GM12872 (cell line): ENCODE measurements around the gene SLC26A5.

Experiments
- CTCF ChIP-seq: IDR thresholded peaks from 3 replicates; pipeline ENCODE4 v1.5.1; 2011; ENCODE audit warnings: low read depth, mild to moderate bottlenecking, low read length, moderate library complexity; ENCODE audit not compliant: insufficient read depth

SLC26A5 gene, protein sequence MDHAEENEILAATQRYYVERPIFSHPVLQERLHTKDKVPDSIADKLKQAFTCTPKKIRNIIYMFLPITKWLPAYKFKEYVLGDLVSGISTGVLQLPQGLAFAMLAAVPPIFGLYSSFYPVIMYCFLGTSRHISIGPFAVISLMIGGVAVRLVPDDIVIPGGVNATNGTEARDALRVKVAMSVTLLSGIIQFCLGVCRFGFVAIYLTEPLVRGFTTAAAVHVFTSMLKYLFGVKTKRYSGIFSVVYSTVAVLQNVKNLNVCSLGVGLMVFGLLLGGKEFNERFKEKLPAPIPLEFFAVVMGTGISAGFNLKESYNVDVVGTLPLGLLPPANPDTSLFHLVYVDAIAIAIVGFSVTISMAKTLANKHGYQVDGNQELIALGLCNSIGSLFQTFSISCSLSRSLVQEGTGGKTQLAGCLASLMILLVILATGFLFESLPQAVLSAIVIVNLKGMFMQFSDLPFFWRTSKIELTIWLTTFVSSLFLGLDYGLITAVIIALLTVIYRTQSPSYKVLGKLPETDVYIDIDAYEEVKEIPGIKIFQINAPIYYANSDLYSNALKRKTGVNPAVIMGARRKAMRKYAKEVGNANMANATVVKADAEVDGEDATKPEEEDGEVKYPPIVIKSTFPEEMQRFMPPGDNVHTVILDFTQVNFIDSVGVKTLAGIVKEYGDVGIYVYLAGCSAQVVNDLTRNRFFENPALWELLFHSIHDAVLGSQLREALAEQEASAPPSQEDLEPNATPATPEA

DNA sequence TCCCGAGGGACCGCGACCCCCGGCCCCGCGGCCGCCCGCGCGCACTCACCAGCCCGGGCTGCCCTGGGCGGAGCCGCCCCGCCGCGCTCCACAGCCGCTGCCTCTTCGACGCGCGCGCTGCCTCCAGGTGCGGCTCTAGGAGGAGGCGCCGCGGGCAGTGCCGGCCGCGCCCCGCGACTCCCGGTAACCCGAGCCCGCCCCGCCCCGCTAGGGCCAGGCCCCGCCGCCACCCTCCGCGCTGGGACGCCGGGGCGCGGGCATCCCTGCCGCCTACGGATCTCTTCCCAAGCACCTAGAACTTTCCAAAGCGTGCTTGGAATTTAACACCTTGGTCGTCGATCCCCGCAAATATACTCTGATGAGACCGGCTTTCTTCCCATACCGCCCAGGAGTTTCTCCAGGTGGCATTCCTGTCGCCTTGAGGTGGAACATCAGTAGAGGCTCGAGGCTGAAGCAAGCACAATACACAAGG lies at the start of gene SLC26A5:
SLC26A5 (minus strand) TSS at position 159 of the 472 bp plus-strand sequence. CDS start 24,693 bp downstream, outside the sequence.
- no peak for TF ChIP-seq CTCF

DNA sequence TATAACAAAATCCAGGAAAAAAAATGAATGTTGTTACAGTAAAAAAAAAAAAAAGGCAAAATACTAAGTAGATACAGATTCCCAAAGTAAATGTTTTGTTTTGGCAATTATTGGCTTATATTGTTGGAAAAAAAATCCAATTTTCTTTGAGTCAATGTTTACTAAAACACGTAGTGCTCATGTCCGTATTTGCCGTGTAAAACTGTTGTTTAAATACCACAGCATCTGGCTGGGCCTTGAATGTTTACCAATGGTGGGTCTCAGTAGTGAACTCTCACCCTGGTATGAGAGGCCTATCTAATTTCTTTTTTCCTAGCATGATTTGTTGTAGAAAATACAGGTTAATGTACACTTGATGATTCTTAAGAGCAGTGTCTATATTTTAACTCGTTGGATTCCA lies 41.4 kb upstream of the SLC26A5 start:
- no peak for TF ChIP-seq CTCF

GRCh38 chr7:103480771-103481170 lies 34.8 kb upstream of the SLC26A5 start:
- no peak for TF ChIP-seq CTCF

DNA sequence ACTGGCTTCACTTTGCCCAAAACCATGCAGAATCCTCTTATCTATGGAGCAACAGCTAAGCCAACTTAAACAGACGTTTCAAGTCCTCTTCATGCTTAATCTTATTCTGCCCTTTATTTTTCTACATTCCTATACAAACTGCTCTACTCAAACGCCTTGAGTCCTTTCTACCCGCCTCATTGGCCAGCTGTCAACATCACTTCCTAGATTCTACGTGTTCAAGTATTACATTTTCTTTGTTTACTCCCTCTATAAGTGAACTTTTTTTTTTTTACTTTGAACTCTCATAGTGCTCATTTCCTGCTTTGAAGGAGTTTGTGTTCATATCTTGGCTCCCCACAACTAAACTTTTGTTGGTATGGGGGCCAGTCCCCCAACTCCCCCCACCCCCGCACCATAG lies 28.9 kb upstream of the SLC26A5 start:
- TF ChIP-seq CTCF = no peak

DNA sequence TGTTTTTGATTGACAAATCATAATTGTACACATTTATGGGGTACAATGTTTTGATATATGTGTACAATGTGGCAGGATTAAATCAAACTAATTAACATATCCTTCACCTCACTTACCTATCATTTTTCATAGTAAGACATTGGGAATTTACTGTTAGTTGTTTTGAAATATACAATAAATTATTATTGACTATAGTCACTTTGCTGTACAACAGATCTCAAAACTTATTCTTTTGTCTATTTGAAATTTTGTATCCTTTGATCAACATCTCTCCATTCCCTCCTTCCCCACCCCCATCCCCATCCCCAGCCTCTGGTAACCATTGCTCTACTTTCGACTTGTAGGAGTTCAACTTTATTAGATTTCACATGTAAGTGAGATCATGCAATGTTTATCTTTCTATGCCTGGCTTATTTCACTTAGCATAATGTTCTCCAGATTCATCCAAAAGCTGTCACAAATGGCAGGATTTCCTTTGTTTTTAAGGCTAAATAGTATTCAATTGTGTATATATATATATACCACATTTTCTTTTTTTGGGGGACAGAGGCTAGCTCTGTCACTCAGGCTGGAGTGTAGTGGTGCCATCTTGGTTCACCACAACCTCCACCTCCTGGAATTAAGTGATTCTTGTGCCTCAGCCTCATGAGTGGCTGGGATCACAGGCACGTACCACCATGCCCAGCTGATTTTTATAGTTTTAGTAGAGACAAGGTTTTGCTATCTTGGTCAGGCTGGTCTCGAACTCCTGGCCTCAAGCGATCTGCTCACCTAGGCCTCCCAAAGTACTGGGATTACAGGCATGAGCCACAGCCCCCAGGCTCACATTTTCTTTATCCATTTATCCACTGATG lies 23.3 kb upstream of the SLC26A5 start:
- no peak for TF ChIP-seq CTCF

DNA sequence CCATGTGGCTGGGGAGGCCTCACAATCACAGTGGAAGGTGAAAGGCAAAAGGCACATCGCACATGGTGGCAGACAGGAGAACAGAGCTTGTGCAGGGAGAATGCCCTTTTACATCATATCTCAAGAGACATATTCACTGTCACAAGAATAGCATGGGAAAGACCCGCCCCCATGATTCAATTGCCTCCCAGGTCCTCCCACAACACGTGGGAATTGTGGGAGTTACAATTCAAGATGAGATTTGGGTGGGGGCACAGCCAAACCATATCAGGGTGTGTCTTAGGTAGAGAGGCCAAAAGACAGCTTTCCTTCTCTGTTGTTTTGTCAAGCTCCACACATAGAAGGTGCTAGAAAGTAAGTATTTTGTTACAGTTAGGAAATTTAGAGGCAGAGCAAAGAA lies 20.8 kb upstream of the SLC26A5 start:
- no peak for TF ChIP-seq CTCF

- no peak for TF ChIP-seq CTCF
Measured at GRCh38 chr7:103462358-103462757, 16.4 kb upstream of the SLC26A5 start.
